C4-2B (cell line): ENCODE results near the gene MIA2.

Source experiments
- CTCF ChIP-seq: fragments of 450-650 bp; conservative IDR thresholded peaks from 2 replicates; pipeline ENCODE4 v1.5.1; 2017; ENCODE audit warnings: mild to moderate bottlenecking
- ZFX ChIP-seq: fragments of 450-650 bp; IDR thresholded peaks from 2 replicates; pipeline ENCODE4 v1.6.1; 2017

- no peak for TF ChIP-seq CTCF
- TF ChIP-seq ZFX, result no peak
Observed at GRCh38 chr14:39264558-39264957, 30.8 kb downstream of the MIA2 start.
